Smooth muscle cell (in vitro differentiated cells): ENCODE measurements around the gene CLDN1. TPM values are rescaled to one million over a fixed set of nuclear protein-coding genes. Genes with fewer than 3 reads are reported as not detected.

Experiments
- DNase-seq: peaks from one replicate; lab custom pipeline; 2025; ENCODE audit not compliant: unreplicated experiment; lab: John Stamatoyannopoulos, UW
- H2AFZ ChIP-seq: fragments of 200-600 bp; sonication (generic); 2 replicates; pipeline ENCODE4 v1.6.0; 2016; ENCODE audit warnings: antibody characterized with exemption, low read depth, mild to moderate bottlenecking
- H3F3A ChIP-seq: fragments of 200-600 bp; sonication (generic); 2 replicates; pipeline ENCODE4 v1.6.0; 2017; ENCODE audit warnings: antibody characterized with exemption, low read depth
- H3K27ac ChIP-seq: fragments of 200-600 bp; sonication (generic); 2 replicates; pipeline ENCODE4 v1.5.1; 2016; ENCODE audit warnings: low read depth, mild to moderate bottlenecking
- H3K27me3 ChIP-seq: fragments of 200-600 bp; sonication (generic); 2 replicates; pipeline ENCODE4 v1.6.1; 2016; ENCODE audit warnings: low read depth, mild to moderate bottlenecking
- H3K36me3 ChIP-seq: fragments of 200-600 bp; sonication (generic); 2 replicates; pipeline ENCODE4 v1.5.1; 2016; ENCODE audit warnings: low read depth
- H3K4me1 ChIP-seq: fragments of 200-600 bp; sonication (generic); 2 replicates; pipeline ENCODE4 v1.5.1; 2016; ENCODE audit warnings: low read depth
- H3K4me2 ChIP-seq: fragments of 200-600 bp; sonication (generic); 2 replicates; pipeline ENCODE4 v1.6.0; 2016; ENCODE audit warnings: mild to moderate bottlenecking
- H3K4me3 ChIP-seq: fragments of 200-600 bp; sonication (generic); 2 replicates; pipeline ENCODE4 v1.5.1; 2016; ENCODE audit warnings: mild to moderate bottlenecking
- H3K79me2 ChIP-seq: fragments of 200-600 bp; sonication (generic); 2 replicates; pipeline ENCODE4 v1.6.0; 2016; ENCODE audit warnings: low read depth, mild to moderate bottlenecking
- H3K9ac ChIP-seq: fragments of 200-600 bp; sonication (generic); 2 replicates; pipeline ENCODE4 v1.6.0; 2016; ENCODE audit warnings: low read depth
- H3K9me3 ChIP-seq: fragments of 200-600 bp; sonication (generic); replicated peaks from 2 replicates; pipeline ENCODE4 v1.5.1; 2016; ENCODE audit warnings: low read depth
- H4K20me1 ChIP-seq: fragments of 200-600 bp; sonication (generic); 2 replicates; pipeline ENCODE4 v1.6.0; 2016; ENCODE audit warnings: low read depth
- CTCF ChIP-seq: fragments of 200-600 bp; sonication (generic); IDR thresholded peaks from 2 replicates; pipeline ENCODE4 v1.5.1; 2017; ENCODE audit warnings: borderline replicate concordance, mild to moderate bottlenecking, antibody characterized with exemption; ENCODE audit not compliant: insufficient read depth, poor library complexity, severe bottlenecking
- WGBS: methylation state at CpG from one replicate; pipeline ENCODE4 v1.1.7; 2016; ENCODE audit warnings: low lambda C conversion rate; 5-methylcytosine and 5-hydroxymethylcytosine counted together
- polyA plus RNA-seq: library from polyadenylated mRNA; unstranded; fragments of >200 nt; fragmentation: Nextera tagmentation; extraction: Ambion mirVana; gene quantifications from 2 replicates; pipeline ENCODE4 v1.2.1, GENCODE V29; 2016
- total RNA-seq: library from RNA; depleted of rRNA; stranded (reverse); fragments of >200 nt; gene quantifications from 2 replicates; pipeline ENCODE4 v1.2.3, GENCODE V29; 2014

CLDN1 gene
- total and polyA plus RNA-seq, 2 experiments from 2014 or later, result 3.8 to 30.5 TPM

GRCh38 chr3:190319660-190320059, 2.6 kb downstream of the CLDN1 start:
- H3K79me2 ChIP-seq, result no peaks in the 10 kb centered on the region
- 90% methylated on average over 4 of the region's 4 CpGs for WGBS
- peak overlapping the region; percentile 53 for H3K4me2 ChIP-seq
- peak overlapping the region; percentile 69 for H3K4me3 ChIP-seq
- H3K36me3 ChIP-seq, result no peaks in the 10 kb centered on the region
- no peak for DNase-seq
- H3K4me1 ChIP-seq, result no peaks in the 10 kb centered on the region
- H3K27me3 ChIP-seq, result peaks cover 38% of the 10 kb centered on the region
- peak overlapping the region; percentile 28 for H3K9ac ChIP-seq
- no peaks in the 10 kb centered on the region for H3K9me3 ChIP-seq
- TF ChIP-seq CTCF, result no peak
- H4K20me1 ChIP-seq, result no peaks in the 10 kb centered on the region
- no peak overlapping the region for H2AFZ ChIP-seq
- peak overlapping the region; percentile 63 for H3K27ac ChIP-seq
- no peaks in the 10 kb centered on the region for H3F3A ChIP-seq

DNA sequence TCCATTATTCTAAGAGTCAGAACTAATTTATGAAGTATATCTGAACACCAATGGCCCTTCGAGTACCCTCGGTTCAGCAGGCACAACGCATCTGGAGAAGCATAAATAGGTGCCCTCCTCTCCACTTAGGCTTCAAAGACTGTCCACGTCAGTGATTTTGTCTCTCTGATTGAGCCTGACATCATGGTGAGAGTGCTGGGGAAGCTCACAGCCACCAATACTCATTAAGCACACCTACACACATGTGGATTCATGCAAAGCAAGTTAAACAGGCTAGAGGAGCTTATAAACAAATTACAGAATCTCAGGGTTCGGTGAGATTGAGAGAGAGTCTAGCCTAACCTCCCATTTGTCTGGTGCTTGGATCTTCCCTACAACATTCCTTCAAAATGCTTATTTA, 3.6 kb downstream of the CLDN1 start:
- Histone ChIP-seq H3K4me3 (peak overlapping the region; percentile 69), H3K79me2 (no peaks in the 10 kb centered on the region), H3K9ac (peak overlapping the region; percentile 28), H3K36me3 (no peaks in the 10 kb centered on the region), H3K9me3 (no peaks in the 10 kb centered on the region), H3K27ac (peak overlapping the region; percentile 63), H3K27me3 (peaks cover 38% of the 10 kb centered on the region), H3F3A (no peaks in the 10 kb centered on the region), H3K4me1 (no peaks in the 10 kb centered on the region), H4K20me1 (no peaks in the 10 kb centered on the region), H3K4me2 (peak overlapping the region; percentile 53), H2AFZ (no peak overlapping the region)
- no peak for TF ChIP-seq CTCF
- WGBS, result 85% methylated on average over 5 of the region's 5 CpGs
- DNase-seq, result no peak

GRCh38 chr3:190314741-190315140, 7.5 kb downstream of the CLDN1 start:
- no peak for TF ChIP-seq CTCF
- 78% methylated on average over 1 of the region's 1 CpG for WGBS
- Histone ChIP-seq H4K20me1 (no peaks in the 10 kb centered on the region), H3K27ac (no peak overlapping the region), H3K9me3 (no peaks in the 10 kb centered on the region), H3K79me2 (no peaks in the 10 kb centered on the region), H3K27me3 (peaks cover 20% of the 10 kb centered on the region), H3K4me2 (no peak overlapping the region), H3F3A (no peaks in the 10 kb centered on the region), H2AFZ (no peak overlapping the region), H3K36me3 (no peaks in the 10 kb centered on the region), H3K9ac (no peak overlapping the region), H3K4me1 (no peaks in the 10 kb centered on the region), H3K4me3 (no peak overlapping the region)
- no peak for DNase-seq

DNA sequence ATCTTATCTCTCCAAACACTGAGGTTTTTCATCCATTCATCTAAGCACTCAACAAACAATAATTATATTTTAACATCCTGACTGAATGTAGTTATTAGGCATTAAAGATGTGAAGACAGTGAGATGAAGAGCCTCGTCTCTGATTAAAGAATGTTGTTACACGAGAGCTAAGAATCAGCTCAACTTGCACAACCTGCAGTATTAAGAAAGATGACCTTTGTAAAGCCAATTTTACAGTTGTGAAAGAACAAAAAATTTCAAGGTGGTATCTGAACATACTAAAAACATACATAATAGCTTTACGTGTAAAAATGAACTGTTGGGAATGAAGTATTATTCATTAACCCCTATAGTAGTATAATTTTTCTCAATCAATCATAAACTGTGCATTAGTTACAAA, 12.8 kb downstream of the CLDN1 start:
- H3K4me1 ChIP-seq, result no peaks in the 10 kb centered on the region
- H3K4me2 ChIP-seq, result no peak overlapping the region
- no peaks in the 10 kb centered on the region for H4K20me1 ChIP-seq
- no peaks in the 10 kb centered on the region for H3F3A ChIP-seq
- no peaks in the 10 kb centered on the region for H3K79me2 ChIP-seq
- no peaks in the 10 kb centered on the region for H3K36me3 ChIP-seq
- DNase-seq, result no peak
- H3K27me3 ChIP-seq, result no peaks in the 10 kb centered on the region
- WGBS, result 86% methylated on average over 3 of the region's 3 CpGs
- H3K4me3 ChIP-seq, result no peak overlapping the region
- H3K9ac ChIP-seq, result no peak overlapping the region
- H3K27ac ChIP-seq, result no peak overlapping the region
- no peak for TF ChIP-seq CTCF
- H3K9me3 ChIP-seq, result no peaks in the 10 kb centered on the region
- no peak overlapping the region for H2AFZ ChIP-seq
